Ovary (tissue), 3 donors: Measurements from ENCODE around the gene UGT2A3.

Experiments used
- EP300 ChIP-seq: sonication (generic); formaldehyde crosslinking; IDR thresholded peaks from one replicate; pipeline ENCODE4 v1.6.1; 2017; ENCODE audit warnings: antibody characterized with exemption
- TF ChIP-seq, protein P1 (sequence below), 3 donors: fragments of 450-650 bp in 2 of 3; fragments of 200-600 bp in 1 of 3; IDR thresholded peaks; one replicate each; pipeline versions ENCODE4 v1.5.1 to v1.8.0; 2016 to 2022; ENCODE audit warnings: antibody characterized with exemption in 3 of 3, mild to moderate bottlenecking in 1 of 3
- donor health status: DM: no; HTN: no; CAD: no.

DNA sequence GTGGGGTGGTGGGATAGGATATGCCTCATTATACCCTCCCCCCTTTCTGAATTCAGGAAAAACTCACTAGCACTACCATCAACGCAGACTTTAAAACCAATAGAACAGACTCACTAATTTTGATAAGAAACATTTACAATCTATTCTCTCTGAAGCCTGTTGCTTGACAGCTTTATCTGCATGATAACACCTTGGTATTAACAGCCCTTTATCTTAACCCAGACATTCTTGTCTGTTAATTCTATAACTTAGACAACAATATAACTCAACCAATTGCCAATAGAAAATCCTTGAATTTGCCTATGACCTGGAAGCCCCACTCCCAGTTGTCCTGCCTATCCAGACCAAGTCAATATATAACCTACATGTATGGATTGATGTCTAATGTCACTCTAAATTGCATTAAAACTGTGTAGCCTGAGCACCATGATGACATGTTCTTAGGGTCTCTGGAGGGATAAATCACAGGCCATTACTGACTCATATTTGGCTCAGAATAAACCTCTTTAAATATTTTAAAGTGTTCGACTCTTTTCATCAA lies 1.5 kb upstream of the UGT2A3 start:
- TF ChIP-seq, protein P1, sequence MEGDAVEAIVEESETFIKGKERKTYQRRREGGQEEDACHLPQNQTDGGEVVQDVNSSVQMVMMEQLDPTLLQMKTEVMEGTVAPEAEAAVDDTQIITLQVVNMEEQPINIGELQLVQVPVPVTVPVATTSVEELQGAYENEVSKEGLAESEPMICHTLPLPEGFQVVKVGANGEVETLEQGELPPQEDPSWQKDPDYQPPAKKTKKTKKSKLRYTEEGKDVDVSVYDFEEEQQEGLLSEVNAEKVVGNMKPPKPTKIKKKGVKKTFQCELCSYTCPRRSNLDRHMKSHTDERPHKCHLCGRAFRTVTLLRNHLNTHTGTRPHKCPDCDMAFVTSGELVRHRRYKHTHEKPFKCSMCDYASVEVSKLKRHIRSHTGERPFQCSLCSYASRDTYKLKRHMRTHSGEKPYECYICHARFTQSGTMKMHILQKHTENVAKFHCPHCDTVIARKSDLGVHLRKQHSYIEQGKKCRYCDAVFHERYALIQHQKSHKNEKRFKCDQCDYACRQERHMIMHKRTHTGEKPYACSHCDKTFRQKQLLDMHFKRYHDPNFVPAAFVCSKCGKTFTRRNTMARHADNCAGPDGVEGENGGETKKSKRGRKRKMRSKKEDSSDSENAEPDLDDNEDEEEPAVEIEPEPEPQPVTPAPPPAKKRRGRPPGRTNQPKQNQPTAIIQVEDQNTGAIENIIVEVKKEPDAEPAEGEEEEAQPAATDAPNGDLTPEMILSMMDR (IDR thresholded peaks at IDR 0.05) = no peak
- TF ChIP-seq EP300 = no peak
